ENCODE measurements around the gene NLRC5. TPM values are rescaled to one million over a fixed set of nuclear protein-coding genes. Genes with fewer than 3 reads are reported as not detected.
A peak's percentile ranks its signal among the peaks of the same experiment; 100 is the strongest.

The NLRC5 gene
- total RNA-seq, 3 donors from 2014 or later (not counting 1 experiment from before 2014, with no cell fraction given): 320 to 563 (median 535) TPM

DNA sequence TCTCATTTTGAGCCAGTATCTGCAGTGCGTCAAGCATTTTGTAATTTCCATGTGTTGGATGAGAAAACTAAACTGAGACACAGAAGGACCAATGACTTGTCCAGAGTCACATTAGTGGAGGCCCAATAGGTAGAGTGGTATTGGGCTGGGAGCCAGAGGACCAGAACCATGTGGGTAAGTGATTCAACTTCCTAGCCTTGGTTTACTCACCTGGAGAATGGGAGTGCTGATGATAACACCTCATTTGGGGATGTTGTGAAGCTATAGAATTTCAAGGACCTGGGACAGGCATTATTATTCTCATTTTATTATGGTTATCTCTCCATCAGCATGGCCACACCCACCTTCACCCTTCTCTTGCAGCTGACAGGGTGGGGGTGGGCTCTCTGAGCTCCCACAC lies 111.1 kb downstream of the NLRC5 start:
- Mint-ChIP-seq H3K27ac (no peak overlapping the region), H3K36me3 (no peaks in the 10 kb centered on the region), H3K4me3 (no peak overlapping the region), H3K4me1 (peaks cover 10 to 15% of the 10 kb centered on the region in 2 donors), H3K9me3 (no peaks in the 10 kb centered on the region), H3K27me3 (ENCODE audit: low read depth in 2 of 2) (peaks cover 0 to 12% of the 10 kb centered on the region in 2 donors)
- Histone ChIP-seq H3K27me3 (ENCODE audit: control insufficient read depth, insufficient read depth, low read length) (no peaks in the 10 kb centered on the region), H3K4me3 (ENCODE audit: low read length) (no peak overlapping the region), H3K4me1 (ENCODE audit: control insufficient read depth, insufficient read depth, low read length) (peaks cover 14% of the 10 kb centered on the region), H3K27ac (ENCODE audit: low read length) (no peak overlapping the region), H3K36me3 (ENCODE audit: control insufficient read depth, insufficient read depth, low read length) (no peaks in the 10 kb centered on the region), H3K9me3 (ENCODE audit: control insufficient read depth, insufficient read depth, low read length) (no peaks in the 10 kb centered on the region)
- DNase-seq (no peak), ATAC-seq (no peak)
- 96% methylated on average over 1 of the region's 1 CpG for WGBS (ENCODE audit: insufficient coverage)
- TF ChIP-seq, protein P1, sequence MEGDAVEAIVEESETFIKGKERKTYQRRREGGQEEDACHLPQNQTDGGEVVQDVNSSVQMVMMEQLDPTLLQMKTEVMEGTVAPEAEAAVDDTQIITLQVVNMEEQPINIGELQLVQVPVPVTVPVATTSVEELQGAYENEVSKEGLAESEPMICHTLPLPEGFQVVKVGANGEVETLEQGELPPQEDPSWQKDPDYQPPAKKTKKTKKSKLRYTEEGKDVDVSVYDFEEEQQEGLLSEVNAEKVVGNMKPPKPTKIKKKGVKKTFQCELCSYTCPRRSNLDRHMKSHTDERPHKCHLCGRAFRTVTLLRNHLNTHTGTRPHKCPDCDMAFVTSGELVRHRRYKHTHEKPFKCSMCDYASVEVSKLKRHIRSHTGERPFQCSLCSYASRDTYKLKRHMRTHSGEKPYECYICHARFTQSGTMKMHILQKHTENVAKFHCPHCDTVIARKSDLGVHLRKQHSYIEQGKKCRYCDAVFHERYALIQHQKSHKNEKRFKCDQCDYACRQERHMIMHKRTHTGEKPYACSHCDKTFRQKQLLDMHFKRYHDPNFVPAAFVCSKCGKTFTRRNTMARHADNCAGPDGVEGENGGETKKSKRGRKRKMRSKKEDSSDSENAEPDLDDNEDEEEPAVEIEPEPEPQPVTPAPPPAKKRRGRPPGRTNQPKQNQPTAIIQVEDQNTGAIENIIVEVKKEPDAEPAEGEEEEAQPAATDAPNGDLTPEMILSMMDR (IDR thresholded peaks at IDR 0.05): no peak
- intact Hi-C loops (cut with micrococcal nuclease): no loop called here

DNA sequence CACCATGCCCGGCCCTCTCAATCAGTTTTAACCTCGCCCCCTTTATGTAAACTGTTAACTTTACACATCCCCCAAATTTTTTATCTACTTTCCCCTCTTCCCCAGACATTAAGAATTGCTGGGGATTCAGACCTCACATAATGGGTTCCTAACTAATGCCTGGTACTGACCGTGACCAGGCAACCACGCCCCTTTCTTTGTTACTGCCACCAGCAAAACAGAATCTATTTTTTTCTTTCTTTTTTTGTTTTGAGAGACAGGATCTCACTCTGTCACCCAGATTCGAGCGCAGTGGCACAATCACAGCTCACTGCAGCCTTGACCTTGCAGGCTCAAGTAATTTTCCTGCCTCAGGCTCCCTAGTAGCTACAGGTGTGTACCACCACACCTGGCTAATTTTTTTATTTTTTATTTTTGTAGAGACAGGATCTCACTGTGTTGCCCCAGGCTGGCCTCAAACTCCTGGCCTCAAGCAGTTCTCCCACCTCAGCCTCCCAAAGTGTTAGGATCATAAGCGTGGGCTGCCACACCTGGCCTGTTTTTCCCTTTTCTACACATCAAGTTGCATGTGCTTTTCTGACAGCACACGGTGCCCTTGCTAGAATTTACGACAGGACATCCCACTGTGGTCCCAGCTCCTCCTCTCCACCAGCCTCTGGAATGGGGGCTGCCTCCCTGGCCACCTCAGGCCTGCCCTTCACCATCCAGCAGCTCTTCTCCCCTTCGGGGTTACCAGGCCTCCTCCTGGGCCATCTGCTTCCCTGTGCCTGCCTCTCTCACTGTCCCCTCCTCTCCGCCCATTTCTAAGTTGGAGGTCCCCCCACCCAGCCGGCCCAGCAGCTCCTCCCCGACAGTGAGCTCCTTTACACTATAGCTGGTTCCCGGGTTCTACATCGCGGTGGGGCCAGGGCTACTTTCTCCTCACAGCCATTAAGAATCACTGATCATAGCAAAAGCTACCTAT lies 113.8 kb downstream of the NLRC5 start:
- peak overlapping the region in 1 of 2 donors; percentile 35 for H3K27ac Mint-ChIP-seq

DNA sequence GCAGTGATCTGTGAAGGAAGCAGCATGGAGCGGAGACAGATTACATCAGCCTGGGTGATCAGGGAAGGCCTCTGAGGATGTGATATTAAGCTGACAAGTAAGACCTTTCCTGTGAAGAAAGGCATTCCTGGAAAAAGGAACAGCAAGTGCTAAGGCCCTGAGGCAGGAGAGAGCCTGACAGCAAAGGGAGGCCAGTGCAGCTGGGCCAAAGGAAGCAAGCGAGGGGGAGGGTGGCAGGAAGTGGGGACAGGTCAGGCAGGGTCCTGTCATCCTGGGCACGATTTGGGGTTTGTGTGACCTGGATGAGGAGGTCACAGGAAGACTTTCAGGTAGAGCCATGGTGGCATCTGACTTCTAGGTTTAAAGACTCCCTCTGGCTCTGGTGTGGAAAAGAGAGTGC lies 115.3 kb downstream of the NLRC5 start:
- Mint-ChIP-seq H3K27me3 (ENCODE audit: low read depth in 2 of 2) (peaks cover 0 to 5% of the 10 kb centered on the region in 2 donors), H3K27ac (peak overlapping the region in 1 of 2 donors; percentile 35), H3K36me3 (no peaks in the 10 kb centered on the region), H3K9me3 (no peaks in the 10 kb centered on the region), H3K4me3 (no peak overlapping the region), H3K4me1 (peaks cover 15 to 20% of the 10 kb centered on the region in 2 donors)
- Histone ChIP-seq H3K4me3 (ENCODE audit: low read length) (no peak overlapping the region), H3K36me3 (ENCODE audit: control insufficient read depth, insufficient read depth, low read length) (no peaks in the 10 kb centered on the region), H3K27ac (ENCODE audit: low read length) (no peak overlapping the region), H3K4me1 (ENCODE audit: control insufficient read depth, insufficient read depth, low read length) (peaks cover 18% of the 10 kb centered on the region), H3K9me3 (ENCODE audit: control insufficient read depth, insufficient read depth, low read length) (no peaks in the 10 kb centered on the region), H3K27me3 (ENCODE audit: control insufficient read depth, insufficient read depth, low read length) (no peaks in the 10 kb centered on the region)
- ATAC-seq (no peak), DNase-seq (no peak)
- intact Hi-C loops (cut with micrococcal nuclease): no loop called here
- TF ChIP-seq, protein P1 (IDR thresholded peaks at IDR 0.05): no peak
- 51% methylated on average over 3 of the region's 3 CpGs for WGBS (ENCODE audit: insufficient coverage)

More for the DNA sequence above, 113.8 kb downstream of the NLRC5 start:
- Mint-ChIP-seq H3K4me1 (peaks cover 10 to 15% of the 10 kb centered on the region in 2 donors), H3K36me3 (no peaks in the 10 kb centered on the region), H3K4me3 (no peak overlapping the region), H3K27me3 (ENCODE audit: low read depth in 2 of 2) (peaks cover 0 to 3% of the 10 kb centered on the region in 2 donors), H3K9me3 (no peaks in the 10 kb centered on the region)
- intact Hi-C loops (cut with micrococcal nuclease): no loop called here
- ATAC-seq: no peak
- H3K36me3 ChIP-seq (ENCODE audit: control insufficient read depth, insufficient read depth, low read length): no peaks in the 10 kb centered on the region
- no peak for DNase-seq
- no peak overlapping the region for H3K27ac ChIP-seq (ENCODE audit: low read length)
- no peaks in the 10 kb centered on the region for H3K9me3 ChIP-seq (ENCODE audit: control insufficient read depth, insufficient read depth, low read length)
- no peaks in the 10 kb centered on the region for H3K27me3 ChIP-seq (ENCODE audit: control insufficient read depth, insufficient read depth, low read length)
- H3K4me1 ChIP-seq (ENCODE audit: control insufficient read depth, insufficient read depth, low read length): peaks cover 18% of the 10 kb centered on the region
- TF ChIP-seq, protein P1 (IDR thresholded peaks at IDR 0.05): no peak
- no peak overlapping the region for H3K4me3 ChIP-seq (ENCODE audit: low read length)
- WGBS (ENCODE audit: insufficient coverage): 85% methylated on average over 16 of the region's 16 CpGs

Data from natural killer cell (primary cell).